ENCODE measurements around the gene HERC3.

- TF ChIP-seq CTCF (IDR thresholded peaks at IDR 0.05) (no peak), EZH2 (IDR thresholded peaks at IDR 0.05; ENCODE audit: borderline replicate concordance, insufficient read depth, low read depth, low read length, poor library complexity, severe bottlenecking) (no peak)
Measured at GRCh38 chr4:88745175-88745574, 152.9 kb downstream of the HERC3 start.
